Measurements from ENCODE around the gene ARHGDIB. TPM values are rescaled to one million over a fixed set of nuclear protein-coding genes. Genes with fewer than 3 reads are reported as not detected.

ARHGDIB gene
- polyA plus RNA-seq, 3 donors, result 27.0 to 267 (median 154) TPM

- WGBS, 3 donors, result 51 to 76% (median 63%) methylated on average over 4 of the region's 4 CpGs
- H3K27ac ChIP-seq (ENCODE audit: low read depth, low read length), result no peak overlapping the region
Measured at GRCh38 chr12:14986449-14986848, 25.0 kb upstream of the ARHGDIB start.

- WGBS, 3 donors, result 24 to 86% (median 46%) methylated on average over 1 of the region's 1 CpG
- H3K27ac ChIP-seq (ENCODE audit: low read depth, low read length), result no peak overlapping the region
Measured at GRCh38 chr12:14984766-14985285, 23.4 kb upstream of the ARHGDIB start.

- no peak overlapping the region for H3K27ac ChIP-seq (ENCODE audit: low read depth, low read length)
- WGBS, 3 donors, result 48 to 71% (median 59%) methylated on average over 1 of the region's 1 CpG
Measured at GRCh38 chr12:14984036-14984435, 22.6 kb upstream of the ARHGDIB start.

GRCh38 chr12:14982991-14983390 lies 21.6 kb upstream of the ARHGDIB start:
- no peak overlapping the region for H3K27ac ChIP-seq (ENCODE audit: low read depth, low read length)
- 48 to 79% (median 53%) methylated on average over 2 of the region's 2 CpGs for WGBS, 3 donors

- WGBS, 3 donors, result 50 to 89% (median 57%) methylated on average over 1 of the region's 1 CpG
- no peak overlapping the region for H3K27ac ChIP-seq (ENCODE audit: low read depth, low read length)
Measured at GRCh38 chr12:14982562-14982961, 21.2 kb upstream of the ARHGDIB start.

- H3K27ac ChIP-seq (ENCODE audit: low read depth, low read length), result no peak overlapping the region
- WGBS, 3 donors, result 54 to 94% (median 69%) methylated on average over 2 of the region's 2 CpGs
Measured at GRCh38 chr12:14981049-14981448, 19.6 kb upstream of the ARHGDIB start.

- no peak overlapping the region for H3K27ac ChIP-seq (ENCODE audit: low read depth, low read length)
Measured at GRCh38 chr12:14979468-14979867, 18.1 kb upstream of the ARHGDIB start.

GRCh38 chr12:14976658-14977057 lies 15.3 kb upstream of the ARHGDIB start:
- 48 to 83% (median 68%) methylated on average over 3 of the region's 3 CpGs for WGBS, 3 donors

GRCh38 chr12:14975457-14975856 lies 14.1 kb upstream of the ARHGDIB start:
- 50 to 90% (median 68%) methylated on average over 4 of the region's 4 CpGs for WGBS, 3 donors
- H3K27ac ChIP-seq (ENCODE audit: low read depth, low read length), result no peak overlapping the region

More at GRCh38 chr12:14976658-14977057, 15.3 kb upstream of the ARHGDIB start:
- no peak overlapping the region for H3K27ac ChIP-seq (ENCODE audit: low read depth, low read length)

GRCh38 chr12:14974633-14975032 lies 13.2 kb upstream of the ARHGDIB start:
- 80 to 100% (median 87%) methylated on average over 3 of the region's 3 CpGs for WGBS, 3 donors
- no peak overlapping the region for H3K27ac ChIP-seq (ENCODE audit: low read depth, low read length)

- H3K27ac ChIP-seq (ENCODE audit: low read depth, low read length), result no peak within 1 kb of the TSS
- 89 to 97% (median 95%) methylated on average over 2 of the region's 2 CpGs for WGBS, 3 donors
Measured at GRCh38 chr12:14972816-14973215, 11.4 kb upstream of the ARHGDIB start, which contains the start of gene PDE6H. PDE6H (plus strand) TSS chr12:14973042; CDS start chr12:14978013, 4,971 bp downstream.

- WGBS, 3 donors, result 75 to 92% (median 80%) methylated on average over 4 of the region's 4 CpGs
- H3K27ac ChIP-seq (ENCODE audit: low read depth, low read length), result no peak overlapping the region
Measured at GRCh38 chr12:14970473-14970872, 9.1 kb upstream of the ARHGDIB start.

GRCh38 chr12:14968478-14968877 lies 7.1 kb upstream of the ARHGDIB start:
- 56 to 79% (median 58%) methylated on average over 3 of the region's 3 CpGs for WGBS, 3 donors

GRCh38 chr12:14965221-14965620 lies 3.8 kb upstream of the ARHGDIB start:
- no peak overlapping the region for H3K27ac ChIP-seq (ENCODE audit: low read depth, low read length)
- whole genome bisulfite sequencing, 3 donors, result 91 to 95% (median 92%) methylated on average over 2 of the region's 2 CpGs

More at GRCh38 chr12:14968478-14968877, 7.1 kb upstream of the ARHGDIB start:
- H3K27ac ChIP-seq (ENCODE audit: low read depth, low read length), result no peak overlapping the region

- WGBS, 3 donors, result 59 to 93% (median 69%) methylated on average over 2 of the region's 2 CpGs
- no peak overlapping the region for H3K27ac ChIP-seq (ENCODE audit: low read depth, low read length)
Measured at GRCh38 chr12:14964406-14964805, 3.0 kb upstream of the ARHGDIB start.

- no peak overlapping the region for H3K27ac ChIP-seq (ENCODE audit: low read depth, low read length)
- 87 to 95% (median 90%) methylated on average over 7 of the region's 7 CpGs for WGBS, 3 donors
Measured at GRCh38 chr12:14963520-14963919, 2.1 kb upstream of the ARHGDIB start.

- 83 to 91% (median 85%) methylated on average over 3 of the region's 3 CpGs for WGBS, 3 donors
- H3K27ac ChIP-seq (ENCODE audit: low read depth, low read length), result no peak overlapping the region
Measured at GRCh38 chr12:14962797-14963196, 1.4 kb upstream of the ARHGDIB start.

GRCh38 chr12:14962153-14962539 lies 745 bp upstream of the ARHGDIB start:
- WGBS, 3 donors, result 48 to 81% (median 50%) methylated on average over 3 of the region's 3 CpGs
- no peak overlapping the region for H3K27ac ChIP-seq (ENCODE audit: low read depth, low read length)

GRCh38 chr12:14960548-14961465 lies 594 bp downstream of the ARHGDIB start:
- no peak overlapping the region for H3K27ac ChIP-seq (ENCODE audit: low read depth, low read length)
- WGBS, 3 donors, result 21 to 58% (median 24%) methylated on average over 13 of the region's 13 CpGs

Data from adipose tissue (tissue), 3 donors.